ENCODE data around the gene MIPOL1.

Gene MIPOL1

GRCh38 chr14:37171678-37172023 lies 26.1 kb upstream of the MIPOL1 start:
- no peaks in the 10 kb centered on the region for H3K9me2 ChIP-seq (ENCODE audit: low read depth, low read length)
- no peaks in the 10 kb centered on the region for H4K20me1 ChIP-seq (ENCODE audit: insufficient read depth, low read length)
- no peak overlapping the region for H3K9ac ChIP-seq (ENCODE audit: low read length)
- no peak for TF ChIP-seq CTCF (IDR thresholded peaks at IDR 0.05; ENCODE audit: low read length)
- no peak for TF ChIP-seq EZH2 (IDR thresholded peaks at IDR 0.05; ENCODE audit: borderline replicate concordance, low read length)
- H3K4me2 ChIP-seq (ENCODE audit: low read length): no peak overlapping the region
- H3K4me3 ChIP-seq (ENCODE audit: low read depth, low read length, poor library complexity, severe bottlenecking): no peak overlapping the region
- H3F3A ChIP-seq (ENCODE audit: insufficient read depth, low read length): no peaks in the 10 kb centered on the region
- no peaks in the 10 kb centered on the region for H3K9me3 ChIP-seq (ENCODE audit: low read length)
- H3K27ac ChIP-seq (ENCODE audit: low read depth, low read length, poor library complexity, severe bottlenecking): no peak overlapping the region
- H3K79me2 ChIP-seq (ENCODE audit: insufficient read depth, low read length): no peaks in the 10 kb centered on the region
- no peak overlapping the region for H2AFZ ChIP-seq (ENCODE audit: low read length)
- no peaks in the 10 kb centered on the region for H3K4me1 ChIP-seq (ENCODE audit: insufficient read depth, low read length, severe bottlenecking)
- H3K36me3 ChIP-seq (ENCODE audit: insufficient read depth, low read length): no peaks in the 10 kb centered on the region
- H3K27me3 ChIP-seq (ENCODE audit: insufficient read depth, low read length): no peaks in the 10 kb centered on the region

GRCh38 chr14:37172024-37172869 lies 25.5 kb upstream of the MIPOL1 start, which contains the start of gene SLC25A21:
Gene SLC25A21, minus strand, starts transcription at chr14:37172606.
- Histone ChIP-seq H3K36me3 (ENCODE audit: insufficient read depth, low read length) (no peaks in the 10 kb centered on the region), H3K27me3 (ENCODE audit: insufficient read depth, low read length) (no peaks in the 10 kb centered on the region), H3K9me3 (ENCODE audit: low read length) (no peaks in the 10 kb centered on the region), H3F3A (ENCODE audit: insufficient read depth, low read length) (no peaks in the 10 kb centered on the region), H3K4me1 (ENCODE audit: insufficient read depth, low read length, severe bottlenecking) (no peaks in the 10 kb centered on the region), H3K4me2 (ENCODE audit: low read length) (no peak within 1 kb of the TSS), H3K9ac (ENCODE audit: low read length) (no peak within 1 kb of the TSS), H3K27ac (ENCODE audit: low read depth, low read length, poor library complexity, severe bottlenecking) (no peak within 1 kb of the TSS), H3K4me3 (ENCODE audit: low read depth, low read length, poor library complexity, severe bottlenecking) (no peak within 1 kb of the TSS), H2AFZ (ENCODE audit: low read length) (no peak within 1 kb of the TSS), H4K20me1 (ENCODE audit: insufficient read depth, low read length) (no peaks in the 10 kb centered on the region), H3K9me2 (ENCODE audit: low read depth, low read length) (no peaks in the 10 kb centered on the region), H3K79me2 (ENCODE audit: insufficient read depth, low read length) (no peaks in the 10 kb centered on the region)
- TF ChIP-seq EZH2 (IDR thresholded peaks at IDR 0.05; ENCODE audit: borderline replicate concordance, low read length): no peak
- TF ChIP-seq CTCF (IDR thresholded peaks at IDR 0.05; ENCODE audit: low read length): no peak

GRCh38 chr14:37172936-37173614 lies 24.7 kb upstream of the MIPOL1 start:
- H3K79me2 ChIP-seq (ENCODE audit: insufficient read depth, low read length): no peaks in the 10 kb centered on the region
- no peaks in the 10 kb centered on the region for H3K9me3 ChIP-seq (ENCODE audit: low read length)
- H3K27ac ChIP-seq (ENCODE audit: low read depth, low read length, poor library complexity, severe bottlenecking): no peak overlapping the region
- H3K4me3 ChIP-seq (ENCODE audit: low read depth, low read length, poor library complexity, severe bottlenecking): no peak overlapping the region
- H3K36me3 ChIP-seq (ENCODE audit: insufficient read depth, low read length): no peaks in the 10 kb centered on the region
- no peak overlapping the region for H2AFZ ChIP-seq (ENCODE audit: low read length)
- H3K27me3 ChIP-seq (ENCODE audit: insufficient read depth, low read length): no peaks in the 10 kb centered on the region
- H4K20me1 ChIP-seq (ENCODE audit: insufficient read depth, low read length): no peaks in the 10 kb centered on the region
- H3K9ac ChIP-seq (ENCODE audit: low read length): no peak overlapping the region
- no peaks in the 10 kb centered on the region for H3F3A ChIP-seq (ENCODE audit: insufficient read depth, low read length)
- TF ChIP-seq CTCF (IDR thresholded peaks at IDR 0.05; ENCODE audit: low read length): no peak
- no peaks in the 10 kb centered on the region for H3K4me1 ChIP-seq (ENCODE audit: insufficient read depth, low read length, severe bottlenecking)
- no peaks in the 10 kb centered on the region for H3K9me2 ChIP-seq (ENCODE audit: low read depth, low read length)
- H3K4me2 ChIP-seq (ENCODE audit: low read length): no peak overlapping the region
